GM19240 (cell line): ENCODE results near the gene MED23.
"Not testable (repeated sequence)": the region's sequence is repeated elsewhere in the genome, so short reads cannot be mapped to it uniquely, and the experiment has no call there.

Experiments
- DNase-seq: peaks from one replicate; pipeline ENCODE4 v3.0.0; 2011; ENCODE audit warnings: low spot score; ENCODE audit not compliant: insufficient read length

The MED23 gene

DNA sequence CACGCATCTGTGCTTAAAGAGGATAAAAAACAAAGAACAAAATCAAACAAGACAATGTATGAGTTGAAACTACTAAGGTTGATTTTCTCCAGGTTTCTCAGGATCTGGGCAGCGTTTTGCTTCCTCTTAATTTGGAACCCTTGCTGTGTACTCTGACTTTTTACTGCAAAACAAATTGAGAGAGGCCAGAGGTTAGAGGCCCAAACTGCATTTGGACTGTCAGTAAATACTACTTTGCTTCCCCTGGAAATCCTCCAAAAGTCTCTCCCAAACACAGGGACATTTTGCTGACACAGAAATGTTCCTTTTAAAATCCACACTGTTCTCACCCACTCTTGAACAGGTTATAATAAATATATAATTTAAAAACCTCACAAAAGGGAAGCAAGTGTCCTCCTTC, 53.9 kb downstream of the MED23 start:
- DNase-seq = no peak

DNA sequence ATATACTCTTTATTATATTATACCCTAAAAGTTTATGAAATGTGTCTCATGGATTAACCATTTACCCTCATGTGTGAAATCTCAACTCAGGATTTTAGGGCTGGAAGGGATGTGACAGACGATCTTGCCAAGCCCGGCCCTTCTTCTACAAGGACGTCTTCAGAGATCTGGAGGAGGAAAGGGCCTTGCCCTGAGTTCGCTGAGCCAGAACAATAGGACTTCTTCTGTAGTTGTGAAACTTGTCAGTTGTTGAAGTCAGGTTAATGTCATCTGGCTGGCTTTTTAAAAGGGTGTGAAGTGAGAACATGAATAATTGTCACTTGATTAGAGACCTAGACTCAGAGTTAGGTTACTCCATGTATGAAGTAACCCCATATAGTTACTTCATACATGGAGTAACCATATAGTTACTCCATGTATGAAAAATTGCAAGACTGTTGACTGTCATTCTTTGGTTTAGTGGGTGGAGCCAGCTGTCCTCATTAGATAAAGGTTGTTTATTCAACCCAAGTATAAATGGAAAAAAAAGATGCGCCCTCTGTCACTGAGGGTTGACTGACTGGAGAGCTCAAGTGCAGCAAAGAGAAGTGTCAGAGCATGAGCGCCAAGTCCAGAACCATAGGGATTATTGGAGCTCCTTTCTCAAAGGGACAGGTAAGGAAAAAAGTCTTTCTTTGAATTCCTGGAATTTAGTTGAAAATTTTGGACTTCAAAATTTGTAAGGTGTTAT, 55.2 kb downstream of the MED23 start, which contains the start of gene ARG1:
ARG1 (plus strand) TSS at position 541 of the 730 bp plus-strand sequence; CDS start at position 598, 57 bp downstream.
- DNase-seq = no peak

DNA sequence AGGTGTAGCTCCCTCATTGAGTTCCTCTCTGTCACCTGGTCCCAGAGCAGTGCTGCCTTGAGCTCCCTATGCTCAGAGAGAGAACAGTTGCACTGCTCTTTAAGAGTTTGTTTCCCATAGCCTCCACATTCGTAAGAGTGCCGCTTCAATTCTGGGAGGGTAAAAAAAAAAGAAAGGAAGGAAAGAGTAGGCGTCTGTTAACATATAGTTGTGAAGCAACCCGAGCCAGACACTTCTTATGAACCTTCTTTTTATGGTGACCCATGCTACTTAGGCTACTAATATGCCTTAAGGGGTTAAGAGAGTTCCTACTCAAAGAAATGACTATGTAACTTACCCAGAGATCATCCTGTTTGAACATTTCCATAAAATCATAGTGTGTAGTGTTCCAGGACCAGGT, 59.3 kb downstream of the MED23 start:
- no peak for DNase-seq

- no peak for DNase-seq
These were observed 63.0 kb downstream of the MED23 start for GRCh38 chr6:131565056-131565455.

DNA sequence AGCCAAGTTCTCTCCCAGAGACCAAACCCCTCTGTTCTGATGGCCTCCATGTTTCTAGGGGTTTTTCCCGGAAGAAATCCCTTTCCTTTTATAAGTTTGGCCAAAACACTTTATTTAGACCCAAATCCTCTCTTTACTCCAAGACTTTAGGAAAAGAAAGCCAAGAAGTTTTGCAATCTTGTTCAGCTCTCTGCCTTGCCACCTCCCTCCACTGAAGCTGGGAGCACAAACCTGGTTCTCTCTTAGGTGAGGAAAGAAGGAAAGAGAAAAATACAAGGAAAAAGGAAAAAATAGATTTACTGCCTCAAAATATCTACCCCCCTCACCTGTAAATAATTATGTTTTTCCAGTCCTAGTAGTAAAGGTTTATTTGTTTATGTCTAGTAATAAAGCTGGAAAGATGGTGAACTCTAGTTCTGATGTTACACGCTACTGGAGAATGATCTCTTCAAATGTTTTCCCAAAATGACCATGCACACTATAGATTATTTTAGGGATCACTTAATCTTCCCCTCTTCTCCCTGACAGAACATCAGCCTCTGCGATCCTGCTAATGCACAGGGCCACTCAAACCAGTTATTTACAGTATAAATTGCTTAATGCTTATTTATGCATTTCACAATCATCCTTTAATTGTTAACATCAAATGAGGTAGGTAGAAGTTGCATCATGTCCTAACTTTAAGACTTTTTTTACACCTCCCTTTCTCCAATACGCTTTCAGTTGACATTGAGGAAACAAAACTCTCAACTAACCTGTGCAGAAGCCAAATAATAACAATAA, 65.9 kb downstream of the MED23 start:
- DNase-seq = no peak

GRCh38 chr6:131558922-131559321, 69.1 kb downstream of the MED23 start:
- no peak for DNase-seq

GRCh38 chr6:131555992-131556391, 72.0 kb downstream of the MED23 start:
- DNase-seq = no peak

DNA sequence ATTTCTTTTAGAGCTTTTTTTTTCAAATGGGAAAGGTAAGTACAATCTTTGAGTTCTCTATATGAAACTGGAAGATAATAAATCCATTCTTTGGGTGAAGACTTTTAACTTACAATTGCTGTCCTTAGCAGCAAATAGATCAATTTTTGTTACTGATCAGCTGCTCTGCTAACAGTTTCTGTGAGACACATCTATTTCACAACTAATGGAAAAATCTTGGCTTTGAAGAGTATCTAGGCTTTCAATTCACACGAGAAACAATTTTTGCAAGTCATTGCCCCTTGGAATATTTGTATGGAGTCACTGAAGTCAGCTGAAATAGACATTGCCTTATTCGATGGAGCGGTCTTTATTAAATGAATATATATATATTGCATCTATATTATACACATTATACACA, 75.5 kb downstream of the MED23 start:
- no peak for DNase-seq

- DNase-seq = no peak
These were observed 76.1 kb downstream of the MED23 start for GRCh38 chr6:131551902-131552301.

GRCh38 chr6:131549811-131550210, 78.2 kb downstream of the MED23 start:
- no peak for DNase-seq

GRCh38 chr6:131548441-131548840, 79.6 kb downstream of the MED23 start:
- DNase-seq = no peak

DNA sequence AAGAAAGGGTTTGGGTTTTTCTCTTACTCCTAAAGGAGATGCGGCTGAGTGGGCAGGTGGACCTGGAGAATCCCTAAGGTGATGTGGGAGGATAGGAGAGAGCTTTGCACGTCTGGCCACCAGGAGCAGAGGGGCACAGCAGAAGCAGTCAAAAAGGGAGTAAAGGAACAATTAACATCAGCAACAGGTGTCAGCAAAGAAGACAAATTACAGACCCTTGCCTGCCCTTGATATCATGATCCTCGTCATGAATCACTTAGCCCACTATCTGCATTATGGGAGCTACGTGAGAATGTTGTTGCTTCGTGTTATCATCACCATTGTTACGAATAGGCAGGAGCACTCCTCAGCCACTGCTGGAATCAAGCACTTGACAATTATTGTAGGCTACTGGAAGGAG, 80.6 kb downstream of the MED23 start:
- no peak for DNase-seq

DNA sequence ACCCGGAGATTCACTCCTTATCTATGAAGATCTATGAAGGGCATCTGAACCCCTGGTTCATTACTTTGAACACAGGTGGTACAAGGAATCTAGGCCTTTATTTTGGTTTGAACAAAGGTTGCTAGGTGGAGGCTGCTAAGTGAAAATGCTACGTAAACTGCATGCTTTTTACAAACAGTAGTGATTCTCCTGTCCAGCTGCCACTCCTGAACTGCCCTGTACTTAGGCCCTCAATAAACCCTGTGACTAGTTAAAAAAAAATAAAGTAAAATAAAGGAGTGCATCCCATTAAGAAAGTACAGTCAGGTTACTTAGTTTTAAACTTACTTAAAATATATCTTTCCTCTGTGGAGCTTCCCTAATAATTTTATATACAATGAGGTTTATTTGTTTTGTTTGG, 82.7 kb downstream of the MED23 start:
- DNase-seq = no peak

- not testable (repeated sequence) for DNase-seq
These were observed 89.4 kb downstream of the MED23 start for GRCh38 chr6:131538615-131539014.

DNA sequence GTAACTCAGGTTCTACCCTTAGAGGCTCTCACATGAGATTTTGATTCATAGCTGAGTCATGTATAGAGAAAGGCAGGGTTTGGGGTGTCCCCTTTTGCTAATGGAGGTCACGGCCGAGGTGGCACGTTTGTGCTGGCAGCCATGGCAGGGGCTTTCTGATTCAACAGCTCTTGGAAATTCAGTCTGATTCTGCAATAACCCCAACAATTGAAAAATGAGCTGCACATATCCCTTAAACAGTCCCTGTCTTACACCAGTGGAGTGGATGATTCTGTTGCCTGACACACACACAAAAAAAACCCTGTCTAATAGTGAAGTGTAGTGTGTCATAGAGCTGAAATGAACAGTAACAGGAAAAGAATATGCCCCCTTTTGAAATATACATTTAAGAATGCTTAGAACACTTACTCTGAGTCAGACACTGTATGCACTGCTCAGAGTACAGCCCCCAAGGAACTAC, 95.4 kb downstream of the MED23 start:
- no peak for DNase-seq

- not testable (repeated sequence) for DNase-seq
These were observed 96.4 kb downstream of the MED23 start for GRCh38 chr6:131531681-131532080.

DNA sequence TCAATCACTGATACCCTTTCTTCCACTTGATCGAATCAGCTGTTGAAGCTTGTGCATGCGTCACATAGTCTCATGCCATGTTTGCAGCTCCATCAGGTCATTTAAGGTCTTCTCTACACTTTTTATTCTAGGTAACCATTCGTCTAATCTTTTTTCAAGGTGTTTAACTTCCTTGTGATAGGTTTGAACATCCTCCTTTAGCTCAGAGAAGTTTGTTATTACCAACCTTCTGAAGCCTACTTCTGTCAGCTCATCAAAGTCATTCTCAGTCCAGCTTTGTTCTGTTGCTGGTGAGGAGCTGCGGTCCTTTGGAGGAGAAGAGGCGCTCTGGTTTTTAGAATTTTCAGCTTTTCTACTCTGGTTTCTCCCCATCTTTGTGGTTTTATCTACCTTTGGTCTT, 97.1 kb downstream of the MED23 start:
- DNase-seq = not testable (repeated sequence)

DNA sequence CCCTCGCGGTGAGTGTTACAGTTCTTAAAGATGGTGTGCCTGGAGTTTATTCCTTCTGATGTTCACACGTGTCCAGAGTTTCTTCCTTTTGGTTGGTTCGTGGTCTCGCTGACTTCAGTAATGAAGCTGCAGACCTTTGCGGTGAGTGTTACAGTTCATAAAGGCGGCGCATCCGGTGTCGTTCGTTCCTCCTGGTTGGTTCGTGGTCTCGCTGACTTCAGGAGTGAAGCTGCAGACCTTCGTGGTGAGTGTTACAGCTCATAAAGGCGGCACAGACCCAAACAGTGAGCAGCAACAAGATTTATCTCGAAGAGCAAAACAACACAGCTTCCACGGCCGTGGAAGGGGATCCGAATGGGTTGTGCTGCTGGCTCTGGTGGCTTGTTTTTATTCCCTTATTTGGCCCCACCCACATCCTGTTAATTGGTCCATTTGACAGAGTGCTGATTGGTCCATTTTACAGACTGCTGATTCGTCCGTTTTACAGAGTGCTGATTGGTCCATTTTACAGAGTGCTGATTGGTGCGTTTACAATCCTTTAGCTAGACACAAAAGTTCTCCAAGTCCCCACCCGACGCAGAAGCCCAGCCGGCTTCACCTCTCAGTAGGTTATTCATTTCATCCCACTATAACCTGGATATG, 103.2 kb downstream of the MED23 start:
- DNase-seq = no peak

GRCh38 chr6:131523988-131524673, 103.9 kb downstream of the MED23 start:
- no peak for DNase-seq
